Kidney (tissue), 14 donors: Measurements from ENCODE around the gene RNU2-63P. TPM values are rescaled to one million over a fixed set of nuclear protein-coding genes. Genes with fewer than 3 reads are reported as not detected.
A peak's percentile ranks its signal among the peaks of the same experiment; 100 is the strongest.
"Not testable (repeated sequence)": the region's sequence is repeated elsewhere in the genome, so short reads cannot be mapped to it uniquely, and the experiment has no call there.

Experiments used
- DNase-seq, 5 donors: peaks; one replicate each; pipeline ENCODE4 v3.0.0-alpha.2; 2013 to 2020
- FAIRE-seq: peaks from 2 replicates; lab custom pipeline; 2012; peaks lifted over from hg19 to GRCh38; lab: Jason Lieb, UNC
- H3K27ac ChIP-seq, 2 donors: one replicate each; pipeline ENCODE4 v1.7.0; 2013; ENCODE audit warnings: low read depth in 2 of 2, low read length in 2 of 2, inconsistent platforms in 1 of 2
- H3K27me3 ChIP-seq: one replicate; pipeline ENCODE4 v1.7.1; 2013; ENCODE audit warnings: low read length, inconsistent platforms; ENCODE audit not compliant: control insufficient read depth, insufficient read depth
- H3K36me3 ChIP-seq, 3 donors: one replicate each; pipeline versions ENCODE4 v1.7.0 to v1.7.1; 2013; ENCODE audit warnings: low read length in 3 of 3, control low read depth in 1 of 3, inconsistent platforms in 1 of 3; ENCODE audit not compliant: insufficient read depth in 3 of 3, control insufficient read depth in 2 of 3
- H3K4me1 ChIP-seq, 3 donors: one replicate each; pipeline versions ENCODE4 v1.7.0 to v1.7.1; 2013; ENCODE audit warnings: low read length in 3 of 3, inconsistent platforms in 1 of 3, low read depth in 1 of 3; ENCODE audit not compliant: control insufficient read depth in 2 of 3, insufficient read depth in 2 of 3
- H3K4me3 ChIP-seq, 3 donors: one replicate each; pipeline versions ENCODE4 v1.7.0 to v1.8.1; 2013; ENCODE audit warnings: low read length in 3 of 3, control low read depth in 1 of 3, inconsistent platforms in 1 of 3
- H3K9ac ChIP-seq, 3 donors: one replicate each; pipeline versions ENCODE4 v1.7.0 to v1.7.1; 2013; ENCODE audit warnings: low read length in 3 of 3, control low read depth in 1 of 3, inconsistent platforms in 1 of 3
- H3K9me3 ChIP-seq, 3 donors: one replicate each; pipeline versions ENCODE4 v1.7.0 to v1.7.1; 2013; ENCODE audit warnings: low read length in 3 of 3, control low read depth in 1 of 3, inconsistent platforms in 1 of 3; ENCODE audit not compliant: control insufficient read depth in 2 of 3, insufficient read depth in 1 of 3
- intact Hi-C: fragments of 100-400 bp; cut with DNase I; formaldehyde crosslinking; loops from one replicate; pipeline ENCODE4 v1.11.1; 2022
- polyA plus RNA-seq: library from polyadenylated mRNA; stranded (reverse); fragments of 350-450 nt; fragmentation: Illumina TruSeq; extraction: RNeasy Lipid Tissue Mini Kit (QIAGEN cat#74804); gene quantifications from one replicate; pipeline ENCODE4 v1.2.3, GENCODE V29; 2014; ENCODE audit warnings: low read depth, low replicate concordance; ENCODE audit not compliant: insufficient read depth
- total RNA-seq: library from RNA; stranded (reverse); fragmentation: NEBNext Ultra II Directional; extraction: Animal tissue kit (Norgen Biotek cat#: 25700); gene quantifications from one replicate; pipeline ENCODE4 v1.2.1, GENCODE V29; 2021
- TF ChIP-seq, protein P1 (sequence below): IDR thresholded peaks from 3 replicates; pipeline ENCODE4 v1.5.1; 2012; ENCODE audit warnings: mild to moderate bottlenecking, moderate library complexity, borderline replicate concordance; ENCODE audit not compliant: insufficient read depth; ENCODE audit errors: extremely low read depth
- donor health status: control.
- donor health status: control.
- donor health status: control.
- donor health status: control.
- donor health status: control.
- donor health status: DM: yes; HTN: yes; CAD: no.
- donor health status: Normal renal cell carcinoma (clear cell type).

RNU2-63P gene
- total and polyA plus RNA-seq, 2 donors from 2014 or later = 2.4 TPM; not detected in 1

DNA sequence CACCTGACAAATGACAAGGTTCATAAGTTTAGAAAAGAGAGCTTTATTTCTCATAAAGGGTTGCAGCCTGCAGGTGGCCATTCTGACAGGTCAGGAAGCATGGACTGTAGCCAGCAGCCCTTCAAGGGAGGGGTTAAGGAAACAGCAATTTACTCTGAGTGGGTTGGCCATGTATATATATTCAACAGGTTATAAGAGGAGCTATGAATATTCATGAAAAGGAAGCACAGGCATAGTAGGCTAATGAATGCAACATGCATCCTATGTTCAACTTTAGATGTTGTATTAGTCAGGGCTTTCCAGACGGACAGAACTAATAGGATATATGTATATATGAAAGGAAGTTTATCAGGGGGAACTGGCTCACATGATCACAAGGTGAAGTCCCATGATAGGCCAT lies 20.6 kb downstream of the RNU2-63P start:
- DNase-seq (no peak), FAIRE-seq (no peak)
- no peaks in the 10 kb centered on the region for H3K27me3 ChIP-seq
- no peak overlapping the region for H3K9ac ChIP-seq
- H3K9me3 ChIP-seq = no peaks in the 10 kb centered on the region
- TF ChIP-seq, protein P1, sequence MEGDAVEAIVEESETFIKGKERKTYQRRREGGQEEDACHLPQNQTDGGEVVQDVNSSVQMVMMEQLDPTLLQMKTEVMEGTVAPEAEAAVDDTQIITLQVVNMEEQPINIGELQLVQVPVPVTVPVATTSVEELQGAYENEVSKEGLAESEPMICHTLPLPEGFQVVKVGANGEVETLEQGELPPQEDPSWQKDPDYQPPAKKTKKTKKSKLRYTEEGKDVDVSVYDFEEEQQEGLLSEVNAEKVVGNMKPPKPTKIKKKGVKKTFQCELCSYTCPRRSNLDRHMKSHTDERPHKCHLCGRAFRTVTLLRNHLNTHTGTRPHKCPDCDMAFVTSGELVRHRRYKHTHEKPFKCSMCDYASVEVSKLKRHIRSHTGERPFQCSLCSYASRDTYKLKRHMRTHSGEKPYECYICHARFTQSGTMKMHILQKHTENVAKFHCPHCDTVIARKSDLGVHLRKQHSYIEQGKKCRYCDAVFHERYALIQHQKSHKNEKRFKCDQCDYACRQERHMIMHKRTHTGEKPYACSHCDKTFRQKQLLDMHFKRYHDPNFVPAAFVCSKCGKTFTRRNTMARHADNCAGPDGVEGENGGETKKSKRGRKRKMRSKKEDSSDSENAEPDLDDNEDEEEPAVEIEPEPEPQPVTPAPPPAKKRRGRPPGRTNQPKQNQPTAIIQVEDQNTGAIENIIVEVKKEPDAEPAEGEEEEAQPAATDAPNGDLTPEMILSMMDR = no peak
- no peak overlapping the region for H3K27ac ChIP-seq
- no peak overlapping the region for H3K4me3 ChIP-seq
- no peaks in the 10 kb centered on the region for H3K4me1 ChIP-seq
- H3K36me3 ChIP-seq = no peaks in the 10 kb centered on the region
- intact Hi-C loops = no loop called here

GRCh38 chr2:87994304-87994850 lies 22.0 kb downstream of the RNU2-63P start:
- H3K4me1 ChIP-seq, H3K4me3 ChIP-seq, intact Hi-C loops, H3K9ac ChIP-seq, H3K27me3 ChIP-seq, H3K9me3 ChIP-seq, FAIRE-seq, H3K27ac ChIP-seq, H3K36me3 ChIP-seq, DNase-seq: not testable (repeated sequence)

GRCh38 chr2:87992569-87992968 lies 23.8 kb downstream of the RNU2-63P start:
- not testable (repeated sequence) for H3K9me3 ChIP-seq

GRCh38 chr2:87987473-87987872 lies 28.9 kb downstream of the RNU2-63P start:
- H3K27me3 ChIP-seq, FAIRE-seq, H3K36me3 ChIP-seq, intact Hi-C loops, H3K4me3 ChIP-seq, H3K9ac ChIP-seq, H3K9me3 ChIP-seq, DNase-seq, H3K27ac ChIP-seq, H3K4me1 ChIP-seq: not testable (repeated sequence)

More at GRCh38 chr2:87992569-87992968, 23.8 kb downstream of the RNU2-63P start:
- H3K9ac ChIP-seq, intact Hi-C loops, DNase-seq, H3K4me1 ChIP-seq, H3K27me3 ChIP-seq, H3K27ac ChIP-seq, H3K4me3 ChIP-seq, H3K36me3 ChIP-seq: not testable (repeated sequence)
- peak; percentile 35 for FAIRE-seq

- H3K36me3 ChIP-seq, H3K27me3 ChIP-seq, H3K9me3 ChIP-seq, H3K9ac ChIP-seq, H3K27ac ChIP-seq, intact Hi-C loops, FAIRE-seq, H3K4me1 ChIP-seq, DNase-seq, H3K4me3 ChIP-seq: not testable (repeated sequence)
These were observed 30.4 kb downstream of the RNU2-63P start for GRCh38 chr2:87985902-87986301.

GRCh38 chr2:87981182-87981581 lies 35.2 kb downstream of the RNU2-63P start:
- FAIRE-seq, intact Hi-C loops, H3K9me3 ChIP-seq: not testable (repeated sequence)

GRCh38 chr2:87972385-87972784 lies 44.0 kb downstream of the RNU2-63P start:
- H3K36me3 ChIP-seq, intact Hi-C loops, H3K9ac ChIP-seq, H3K4me1 ChIP-seq, H3K27me3 ChIP-seq, FAIRE-seq, H3K4me3 ChIP-seq, DNase-seq, H3K27ac ChIP-seq, H3K9me3 ChIP-seq: not testable (repeated sequence)

More at GRCh38 chr2:87981182-87981581, 35.2 kb downstream of the RNU2-63P start:
- H3K36me3 ChIP-seq, H3K4me3 ChIP-seq, H3K27ac ChIP-seq, H3K4me1 ChIP-seq, DNase-seq, H3K27me3 ChIP-seq, H3K9ac ChIP-seq: not testable (repeated sequence)
